Measurements from ENCODE around the gene KLHL10.

KLHL10 gene

GRCh38 chr17:41837761-41838538 lies at the start of gene KLHL10:
Gene KLHL10, plus strand, starts transcription at chr17:41837825. Its CDS starts 108 bp downstream, at chr17:41837933.
- DNase-seq (ENCODE audit: low read depth) = no peak
- peak within 1 kb of the TSS; percentile 73 for H3K4me3 ChIP-seq (ENCODE audit: low read depth, low read length)
- TF ChIP-seq CTCF (IDR thresholded peaks at IDR 0.05; ENCODE audit: low read depth, low read length, missing control alignments) = no peak

GRCh38 chr17:41792845-41793783 lies 44.5 kb upstream of the KLHL10 start:
- TF ChIP-seq CTCF (IDR thresholded peaks at IDR 0.05; ENCODE audit: low read depth, low read length, missing control alignments) = no peak
- no peak overlapping the region for H3K4me3 ChIP-seq (ENCODE audit: low read depth, low read length)
- no peak for DNase-seq (ENCODE audit: low read depth)

GRCh38 chr17:41793784-41794539 lies 43.7 kb upstream of the KLHL10 start:
- H3K4me3 ChIP-seq (ENCODE audit: low read depth, low read length) = no peak overlapping the region
- TF ChIP-seq CTCF (IDR thresholded peaks at IDR 0.05; ENCODE audit: low read depth, low read length, missing control alignments) = no peak
- no peak for DNase-seq (ENCODE audit: low read depth)

GRCh38 chr17:41794540-41794975 lies 43.1 kb upstream of the KLHL10 start:
- TF ChIP-seq CTCF (IDR thresholded peaks at IDR 0.05; ENCODE audit: low read depth, low read length, missing control alignments) = no peak
- no peak overlapping the region for H3K4me3 ChIP-seq (ENCODE audit: low read depth, low read length)
- DNase-seq (ENCODE audit: low read depth) = no peak

GRCh38 chr17:41796121-41796895 lies 41.3 kb upstream of the KLHL10 start:
- no peak for TF ChIP-seq CTCF (IDR thresholded peaks at IDR 0.05; ENCODE audit: low read depth, low read length, missing control alignments)
- H3K4me3 ChIP-seq (ENCODE audit: low read depth, low read length) = no peak overlapping the region
- no peak for DNase-seq (ENCODE audit: low read depth)

GRCh38 chr17:41797377-41797776 lies 40.2 kb upstream of the KLHL10 start:
- no peak overlapping the region for H3K4me3 ChIP-seq (ENCODE audit: low read depth, low read length)
- TF ChIP-seq CTCF (IDR thresholded peaks at IDR 0.05; ENCODE audit: low read depth, low read length, missing control alignments) = no peak
- no peak for DNase-seq (ENCODE audit: low read depth)

Data from GM12864 (cell line).